Ovary (tissue), 9 donors: ENCODE results near the gene LRMDA. TPM values are rescaled to one million over a fixed set of nuclear protein-coding genes. Genes with fewer than 3 reads are reported as not detected.
"Not testable (repeated sequence)": the region's sequence is repeated elsewhere in the genome, so short reads cannot be mapped to it uniquely, and the experiment has no call there.

Experiments
- DNase-seq, 5 donors: peaks; one replicate each; pipeline ENCODE4 v3.0.0-alpha.2; 2019 to 2020
- H3K27ac ChIP-seq, 2 donors: fragments of 200-600 bp; one replicate each; pipeline versions ENCODE4 v1.5.1 to v1.8.0; 2019 to 2022
- H3K27me3 ChIP-seq: fragments of 200-600 bp; one replicate; pipeline ENCODE4 v1.8.0; 2022
- H3K36me3 ChIP-seq: fragments of 200-600 bp; sonication (generic); one replicate; pipeline ENCODE4 v1.5.1; 2019
- H3K4me1 ChIP-seq: one replicate; pipeline ENCODE4 v1.8.1; 2013; ENCODE audit warnings: mild to moderate bottlenecking, moderate library complexity; ENCODE audit not compliant: insufficient read depth
- H3K4me3 ChIP-seq: fragments of 200-600 bp; sonication (generic); one replicate; pipeline ENCODE4 v1.5.1; 2017
- H3K9me3 ChIP-seq, 2 donors: fragments of 200-600 bp in 1 of 2; sonication (generic) in 1 of 2; one replicate each; pipeline versions ENCODE4 v1.5.1 to v1.8.1; 2013 to 2019; ENCODE audit warnings: mild to moderate bottlenecking in 1 of 2, moderate library complexity in 1 of 2
- EP300 ChIP-seq: sonication (generic); formaldehyde crosslinking; IDR thresholded peaks from one replicate; pipeline ENCODE4 v1.6.1; 2017; ENCODE audit warnings: antibody characterized with exemption
- POLR2A ChIP-seq: fragments of 450-650 bp; IDR thresholded peaks from one replicate; pipeline ENCODE4 v1.6.1; 2017; ENCODE audit warnings: antibody characterized with exemption, mild to moderate bottlenecking, moderate library complexity
- WGBS, 3 donors: extraction: QIAGEN DNeasy Blood & Tissue Kit in 1 of 3; methylation state at CpG; one replicate each; pipeline versions ENCODE4 v1.1.5 to v1.1.7; 2013 to 2017; 5-methylcytosine and 5-hydroxymethylcytosine counted together
- intact Hi-C, 4 donors: fragments of 100-400 bp; cut with DNase I; formaldehyde crosslinking; loops; one replicate each; pipeline versions ENCODE4 v1.11.0 to v1.15.1; 2022 to 2023
- polyA plus RNA-seq, 2 donors: library from polyadenylated mRNA; stranded (reverse); fragments of 200-250 nt in 1 of 2; fragments of 350-450 nt in 1 of 2; fragmentation: Illumina TruSeq in 1 of 2; extraction: RNeasy Lipid Tissue Mini Kit (QIAGEN cat#74804) in 1 of 2; gene quantifications; one replicate each; pipeline ENCODE4 v1.2.3, GENCODE V29; 2013 to 2014
- total RNA-seq, 7 donors: library from RNA; depleted of rRNA in 2 of 7; stranded (reverse); fragments of >200 nt in 2 of 7; fragmentation: NEBNext Ultra II Directional in 3 of 7; extraction: Animal tissue kit (Norgen Biotek cat#: 25700) in 3 of 7; gene quantifications; one replicate each; pipeline versions ENCODE4 v1.1.0 to v1.2.4, GENCODE V29; 2016 to 2023
- TF ChIP-seq, protein P1 (sequence below), 3 donors: fragments of 450-650 bp in 2 of 3; fragments of 200-600 bp in 1 of 3; IDR thresholded peaks; one replicate each; pipeline versions ENCODE4 v1.5.1 to v1.8.0; 2016 to 2022; ENCODE audit warnings: antibody characterized with exemption in 3 of 3, mild to moderate bottlenecking in 1 of 3
- donor health status: DM: no; HTN: no; CAD: no; lungs with moderate emphysema.
- donor health status: DM: no; HTN: no; CAD: no.
- donor health status: Bipolar disorder and iron deficiency.
- donor health status: DM: yes; HTN: yes; CAD: no.
- donor health status: DM: no; HTN: no; CAD: no.
- donor health status: DM: yes; HTN: yes; CAD: no.

Gene LRMDA
- total and polyA plus RNA-seq, 9 donors, result 14.8 to 30.7 (median 22.9) TPM

DNA sequence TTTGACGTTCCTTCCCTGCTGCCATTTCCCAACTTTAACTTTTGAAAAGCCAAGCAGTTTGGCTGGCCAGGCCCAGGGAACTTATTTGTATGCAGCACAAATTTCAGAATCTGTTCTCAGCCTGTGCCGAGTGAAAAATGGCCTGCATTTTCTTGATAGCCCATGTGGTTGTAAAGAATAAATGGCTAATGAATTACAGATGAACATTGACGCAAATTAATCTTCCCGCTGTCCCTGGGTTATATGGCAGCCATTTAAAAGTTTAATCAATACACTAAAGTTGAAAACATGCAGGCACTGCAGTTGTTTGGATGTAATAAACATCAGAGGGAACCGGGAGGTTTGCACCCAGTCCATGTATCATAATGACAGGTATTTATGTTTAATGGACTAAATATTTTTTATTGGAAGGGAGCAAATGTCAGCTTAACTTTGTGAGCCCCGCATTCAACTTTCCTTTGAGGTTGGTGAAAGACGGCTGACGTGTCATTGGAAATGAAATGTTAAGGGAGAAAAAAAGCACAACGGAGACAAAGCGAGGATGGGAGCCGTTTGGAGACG, 1092.4 kb downstream of the LRMDA start:
- TF ChIP-seq EP300 (no peak), POLR2A (no peak)
- TF ChIP-seq, protein P1, sequence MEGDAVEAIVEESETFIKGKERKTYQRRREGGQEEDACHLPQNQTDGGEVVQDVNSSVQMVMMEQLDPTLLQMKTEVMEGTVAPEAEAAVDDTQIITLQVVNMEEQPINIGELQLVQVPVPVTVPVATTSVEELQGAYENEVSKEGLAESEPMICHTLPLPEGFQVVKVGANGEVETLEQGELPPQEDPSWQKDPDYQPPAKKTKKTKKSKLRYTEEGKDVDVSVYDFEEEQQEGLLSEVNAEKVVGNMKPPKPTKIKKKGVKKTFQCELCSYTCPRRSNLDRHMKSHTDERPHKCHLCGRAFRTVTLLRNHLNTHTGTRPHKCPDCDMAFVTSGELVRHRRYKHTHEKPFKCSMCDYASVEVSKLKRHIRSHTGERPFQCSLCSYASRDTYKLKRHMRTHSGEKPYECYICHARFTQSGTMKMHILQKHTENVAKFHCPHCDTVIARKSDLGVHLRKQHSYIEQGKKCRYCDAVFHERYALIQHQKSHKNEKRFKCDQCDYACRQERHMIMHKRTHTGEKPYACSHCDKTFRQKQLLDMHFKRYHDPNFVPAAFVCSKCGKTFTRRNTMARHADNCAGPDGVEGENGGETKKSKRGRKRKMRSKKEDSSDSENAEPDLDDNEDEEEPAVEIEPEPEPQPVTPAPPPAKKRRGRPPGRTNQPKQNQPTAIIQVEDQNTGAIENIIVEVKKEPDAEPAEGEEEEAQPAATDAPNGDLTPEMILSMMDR (IDR thresholded peaks at IDR 0.05), result no peak
- Histone ChIP-seq H3K27me3 (no peaks in the 10 kb centered on the region), H3K4me1 (no peaks in the 10 kb centered on the region), H3K9me3 (no peaks in the 10 kb centered on the region), H3K27ac (no peak overlapping the region), H3K4me3 (no peak overlapping the region), H3K36me3 (no peaks in the 10 kb centered on the region)
- no peak for DNase-seq
- 59 to 69% (median 66%) methylated on average over 12 of the region's 12 CpGs for WGBS, 3 donors
- intact Hi-C loops, result no loop called here

DNA sequence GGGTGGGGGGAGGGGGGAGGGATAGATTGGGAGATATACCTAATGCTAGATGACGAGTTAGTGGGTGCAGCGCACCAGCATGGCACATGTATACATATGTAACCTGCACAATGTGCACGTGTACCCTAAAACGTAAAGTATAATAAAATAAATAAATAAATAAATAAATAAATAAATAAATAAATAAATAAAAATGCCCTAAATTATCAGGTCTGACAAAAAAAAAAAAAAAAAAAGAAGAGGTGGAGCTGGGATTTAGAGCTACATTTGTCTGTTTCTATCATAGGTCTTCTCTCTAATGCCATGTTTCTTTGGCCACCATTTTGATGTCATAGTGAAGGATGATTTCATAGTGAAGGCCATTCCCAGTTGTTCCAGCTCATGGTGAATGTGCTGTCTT, 1095.4 kb downstream of the LRMDA start:
- H3K9me3 ChIP-seq, H3K4me3 ChIP-seq, intact Hi-C loops, H3K27ac ChIP-seq, H3K36me3 ChIP-seq, H3K27me3 ChIP-seq, DNase-seq, H3K4me1 ChIP-seq: not testable (repeated sequence)
- WGBS, 3 donors, result 94 to 97% (median 96%) methylated on average over 4 of the region's 4 CpGs

DNA sequence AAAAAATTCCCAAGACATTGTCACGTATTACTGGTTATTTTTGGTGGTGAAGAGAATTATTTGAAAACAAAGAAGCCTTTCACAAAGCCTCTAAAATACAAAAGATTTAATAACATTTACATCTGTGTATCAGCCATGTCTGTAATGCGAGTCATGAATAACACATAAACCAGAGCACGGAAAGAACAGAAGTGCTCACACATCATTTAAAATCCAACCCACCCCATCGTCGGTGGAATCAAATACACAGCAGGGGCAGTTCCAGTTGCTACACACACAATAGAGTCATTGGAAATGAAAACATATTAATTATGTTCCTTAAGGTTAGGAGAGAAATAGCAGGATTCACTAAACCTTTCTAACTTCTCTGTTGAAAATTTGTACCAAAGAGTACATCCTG, 1108.9 kb downstream of the LRMDA start:
- Histone ChIP-seq H3K4me3 (no peak overlapping the region), H3K27ac (no peak overlapping the region), H3K27me3 (no peaks in the 10 kb centered on the region), H3K9me3 (no peaks in the 10 kb centered on the region), H3K4me1 (no peaks in the 10 kb centered on the region), H3K36me3 (no peaks in the 10 kb centered on the region)
- intact Hi-C loops, result loop anchor here in 2 of 4 donors (10.0 kb wide), 3 partner anchors 126 to 506 kb away; no protein-coding TSS in a partner anchor
- no peak for TF ChIP-seq EP300
- TF ChIP-seq POLR2A, result no peak
- TF ChIP-seq, protein P1 (IDR thresholded peaks at IDR 0.05), result no peak
- WGBS, 3 donors, result 86 to 92% (median 92%) methylated on average over 5 of the region's 5 CpGs
- DNase-seq, result no peak

DNA sequence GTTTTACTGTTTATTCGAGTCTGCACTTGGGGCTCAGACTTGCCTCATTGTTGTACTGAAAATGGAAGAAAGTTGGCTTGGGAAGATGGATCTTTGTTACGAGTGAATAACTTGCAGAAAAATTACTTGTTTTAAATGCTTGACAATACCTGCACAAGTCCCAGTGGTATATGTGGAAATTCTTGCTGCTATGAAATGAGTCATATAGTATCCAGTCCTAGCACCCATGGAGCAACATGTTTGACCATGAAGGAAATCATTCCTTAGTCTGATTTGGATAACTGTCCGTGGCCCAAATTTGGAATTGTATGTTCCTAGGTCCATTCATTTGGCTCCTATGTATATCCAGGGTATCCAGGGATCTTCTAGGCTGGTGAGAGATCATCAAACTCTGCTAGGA, 1109.4 kb downstream of the LRMDA start:
- Histone ChIP-seq H3K36me3 (no peaks in the 10 kb centered on the region), H3K4me3 (no peak overlapping the region), H3K27me3 (no peaks in the 10 kb centered on the region), H3K4me1 (no peaks in the 10 kb centered on the region), H3K9me3 (no peaks in the 10 kb centered on the region), H3K27ac (no peak overlapping the region)
- DNase-seq, result no peak
- WGBS, 3 donors, result 85 to 91% (median 90%) methylated on average over 3 of the region's 3 CpGs
- TF ChIP-seq POLR2A (no peak), EP300 (no peak)
- TF ChIP-seq, protein P1 (IDR thresholded peaks at IDR 0.05), result no peak
- intact Hi-C loops, result loop anchor here in 2 of 4 donors (10.0 kb wide), 3 partner anchors 126 to 506 kb away; no protein-coding TSS in a partner anchor

DNA sequence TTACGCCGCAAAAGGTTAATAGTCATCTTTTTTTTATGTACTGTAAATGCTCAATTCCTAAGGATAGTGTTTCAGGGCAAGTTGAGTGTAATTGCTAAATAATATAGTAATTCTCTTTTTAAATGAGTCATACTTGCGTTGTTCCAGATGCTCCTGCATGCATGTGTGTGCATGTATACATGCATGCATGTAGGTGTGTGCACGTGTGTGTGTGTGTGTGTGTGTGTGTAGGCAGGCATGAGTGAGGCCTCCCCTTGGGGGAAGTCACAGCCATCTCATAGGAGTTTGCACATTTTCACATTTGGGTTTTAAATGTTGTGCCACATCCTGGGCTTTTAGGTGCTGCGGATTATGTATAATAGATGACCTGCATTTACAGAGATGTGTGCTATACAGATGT, 1110.4 kb downstream of the LRMDA start:
- Histone ChIP-seq H3K36me3 (no peaks in the 10 kb centered on the region), H3K27me3 (no peaks in the 10 kb centered on the region), H3K4me1 (no peaks in the 10 kb centered on the region), H3K9me3 (no peaks in the 10 kb centered on the region), H3K4me3 (no peak overlapping the region), H3K27ac (no peak overlapping the region)
- WGBS, 3 donors, result 90 to 99% (median 95%) methylated on average over 5 of the region's 5 CpGs
- no peak for DNase-seq
- TF ChIP-seq, protein P1 (IDR thresholded peaks at IDR 0.05), result no peak
- no peak for TF ChIP-seq EP300
- TF ChIP-seq POLR2A, result no peak
- intact Hi-C loops, result loop anchor here in 2 of 4 donors (10.0 kb wide), 3 partner anchors 127 to 507 kb away; no protein-coding TSS in a partner anchor
